Effector memory CD4-positive, alpha-beta T cell (primary cell): Measurements from ENCODE around the gene AP5B1.
A peak's percentile ranks its signal among the peaks of the same experiment; 100 is the strongest.

Experiments used
- DNase-seq, 3 donors: peaks; one replicate each; pipeline ENCODE4 v3.0.0-alpha.2; 2020
- H3K27ac ChIP-seq: 2 replicates; pipeline ENCODE4 v1.7.0; 2013; ENCODE audit warnings: mild to moderate bottlenecking, low read length, moderate library complexity; ENCODE audit not compliant: insufficient read depth, poor library complexity, severe bottlenecking
- H3K27me3 ChIP-seq: replicated peaks from 2 replicates; pipeline ENCODE4 v1.7.0; 2013; ENCODE audit warnings: mild to moderate bottlenecking, low read length; ENCODE audit not compliant: insufficient read depth, control insufficient read depth, poor library complexity, severe bottlenecking
- H3K36me3 ChIP-seq: 2 replicates; pipeline ENCODE4 v1.7.0; 2013; ENCODE audit warnings: mild to moderate bottlenecking, low read length, moderate library complexity; ENCODE audit not compliant: control insufficient read depth, insufficient read depth
- H3K4me1 ChIP-seq: 2 replicates; pipeline ENCODE4 v1.7.0; 2013; ENCODE audit warnings: low read length, mild to moderate bottlenecking; ENCODE audit not compliant: control insufficient read depth, insufficient read depth, poor library complexity, severe bottlenecking
- H3K4me3 ChIP-seq: 2 replicates; pipeline ENCODE4 v1.7.0; 2013; ENCODE audit warnings: low read length, low read depth, mild to moderate bottlenecking; ENCODE audit not compliant: insufficient read depth, poor library complexity, severe bottlenecking
- H3K9me3 ChIP-seq: 2 replicates; pipeline ENCODE4 v1.7.0; 2013; ENCODE audit warnings: mild to moderate bottlenecking, low read length, moderate library complexity; ENCODE audit not compliant: control insufficient read depth

The AP5B1 gene

DNA sequence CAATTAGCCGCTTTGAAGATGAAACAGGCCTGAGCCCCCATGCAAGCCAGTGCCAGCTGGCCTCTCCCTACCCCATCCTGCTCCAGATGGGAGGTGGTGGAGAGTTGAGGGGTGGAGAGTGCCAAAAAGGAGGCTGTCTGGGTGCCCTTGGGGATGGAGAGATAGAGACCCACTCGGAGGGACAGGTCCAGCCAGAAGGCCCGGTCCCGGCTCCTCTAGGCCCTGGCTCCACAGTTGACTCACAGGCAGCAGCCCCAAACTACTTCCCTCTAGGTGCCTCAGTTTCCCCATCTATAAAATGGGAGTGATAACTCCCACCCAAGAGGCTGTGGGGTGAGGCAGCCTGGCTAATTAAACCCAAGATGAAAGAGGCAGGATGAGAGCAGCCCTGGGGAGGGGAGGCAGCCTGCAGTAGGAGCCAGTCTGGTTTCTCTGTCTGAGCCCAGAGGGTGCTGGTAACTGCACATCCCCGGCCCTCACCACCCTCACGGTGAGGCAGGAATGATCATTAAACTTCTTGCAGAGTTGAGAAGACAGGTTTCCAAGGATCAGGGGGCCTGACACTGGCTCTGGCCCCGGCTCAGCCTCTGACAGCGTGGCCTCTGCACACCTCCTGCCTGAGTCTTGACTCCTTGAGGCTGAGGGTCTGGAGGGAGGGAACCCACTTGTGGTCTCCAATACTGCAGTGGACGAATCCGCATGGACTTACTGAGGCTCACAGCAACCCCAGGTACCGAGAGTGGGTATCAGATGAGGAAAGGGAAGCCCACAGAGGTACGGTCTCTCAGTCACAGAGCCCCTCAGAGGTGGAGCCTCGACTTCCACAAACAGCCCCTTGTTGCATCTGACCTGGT, 1.4 kb upstream of the AP5B1 start:
- peaks cover 34% of the 10 kb centered on the region for H3K4me1 ChIP-seq
- H3K27me3 ChIP-seq: peaks cover 8% of the 10 kb centered on the region
- H3K27ac ChIP-seq: no peak overlapping the region
- no peaks in the 10 kb centered on the region for H3K9me3 ChIP-seq
- H3K4me3 ChIP-seq: no peak overlapping the region
- H3K36me3 ChIP-seq: peaks cover 17% of the 10 kb centered on the region
- DNase-seq: no peak

DNA sequence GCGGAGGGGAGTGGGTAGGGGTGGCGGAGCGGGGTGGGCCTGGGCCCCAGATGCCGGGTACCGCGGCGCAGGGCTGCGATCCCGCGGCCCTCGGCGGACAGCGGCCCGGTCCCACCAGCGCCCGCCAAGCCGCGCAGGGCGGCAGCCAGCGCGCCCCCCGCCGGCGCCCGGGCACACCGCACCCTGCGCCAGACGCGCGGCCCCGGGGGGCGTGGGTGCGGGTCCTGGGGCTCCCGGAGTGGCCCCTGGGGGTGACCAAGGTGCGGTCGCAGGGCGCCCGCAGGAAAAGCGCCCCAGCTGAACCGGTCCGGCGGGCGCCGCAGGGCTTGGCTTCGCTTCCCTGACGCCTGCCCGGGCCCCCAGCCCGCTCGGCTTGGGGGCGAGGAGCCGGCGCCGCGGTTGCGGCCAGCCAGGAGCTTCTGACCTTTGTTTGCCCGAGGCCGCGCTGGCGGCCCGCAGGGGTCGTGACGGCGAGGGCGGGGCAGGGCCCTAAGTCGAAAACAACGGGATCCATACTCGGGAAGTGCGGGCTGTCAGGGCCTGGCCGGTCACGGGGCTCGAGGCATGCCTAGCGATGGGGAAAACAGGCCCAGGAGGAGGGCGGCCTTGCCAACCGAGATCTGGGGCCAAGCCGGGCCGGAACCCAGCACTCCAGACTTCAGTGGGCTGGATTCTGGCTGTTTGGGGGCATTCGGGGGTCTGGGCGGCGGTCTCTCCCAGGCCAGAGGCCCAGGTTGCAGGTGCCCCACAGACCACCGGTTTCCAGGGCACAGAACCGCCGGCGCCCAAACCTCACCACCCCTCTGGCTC, 581 bp upstream of the AP5B1 start:
- DNase-seq: no peak
- H3K4me3 ChIP-seq: peak overlapping the region; percentile 49
- H3K9me3 ChIP-seq: no peaks in the 10 kb centered on the region
- H3K27ac ChIP-seq: no peak overlapping the region
- H3K4me1 ChIP-seq: peaks cover 33% of the 10 kb centered on the region
- peaks cover 6% of the 10 kb centered on the region for H3K27me3 ChIP-seq
- peaks cover 17% of the 10 kb centered on the region for H3K36me3 ChIP-seq

DNA sequence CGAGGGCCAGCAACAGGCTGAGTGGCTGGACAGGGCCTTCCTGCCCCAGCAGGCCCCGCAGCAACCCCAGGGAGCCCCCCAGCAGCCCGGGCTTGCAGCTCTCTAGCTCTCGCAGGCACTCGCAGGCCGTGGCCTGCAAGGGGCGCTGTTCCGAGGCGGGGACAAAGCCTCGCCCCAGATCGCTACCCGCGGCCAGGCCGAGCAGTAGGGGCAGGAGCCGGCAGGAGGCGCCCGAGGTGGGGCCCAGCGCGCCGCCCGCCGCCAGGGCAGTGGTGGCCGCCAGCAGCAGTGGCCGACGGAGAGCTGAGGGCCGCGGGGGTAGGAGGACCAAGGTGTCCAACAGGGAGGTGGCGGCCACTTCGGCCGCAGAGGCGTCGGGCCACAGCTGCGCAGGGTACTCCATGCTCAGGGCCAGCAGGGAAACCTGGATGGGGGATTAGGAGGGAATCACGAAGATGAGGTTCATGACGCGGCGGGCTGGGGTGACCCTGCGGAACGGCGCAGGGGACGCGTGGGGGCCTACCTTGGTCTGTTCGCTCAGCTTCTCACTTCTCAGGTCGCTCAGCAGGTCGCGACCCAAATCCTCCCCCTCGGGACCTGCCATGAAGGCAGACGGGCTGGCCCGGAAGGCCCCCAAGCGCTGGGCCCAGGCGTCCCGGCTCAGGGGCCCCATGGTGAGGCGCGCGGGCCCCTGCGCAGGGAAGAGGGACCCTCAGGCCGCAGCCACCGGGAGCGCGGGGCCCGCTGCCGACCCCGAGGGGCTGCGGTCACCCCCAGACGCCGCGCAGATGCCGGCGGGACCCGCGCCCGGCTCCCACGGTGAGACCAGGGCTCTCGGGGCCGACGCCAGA, 632 bp downstream of the AP5B1 start:
- H3K27me3 ChIP-seq: no peaks in the 10 kb centered on the region
- H3K4me3 ChIP-seq: peak overlapping the region; percentile 81
- peak; percentile 52 to 59 (median 56) for DNase-seq
- H3K27ac ChIP-seq: peak overlapping the region; percentile 61
- H3K36me3 ChIP-seq: peaks cover 17% of the 10 kb centered on the region
- H3K4me1 ChIP-seq: peaks cover 21% of the 10 kb centered on the region
- H3K9me3 ChIP-seq: no peaks in the 10 kb centered on the region

DNA sequence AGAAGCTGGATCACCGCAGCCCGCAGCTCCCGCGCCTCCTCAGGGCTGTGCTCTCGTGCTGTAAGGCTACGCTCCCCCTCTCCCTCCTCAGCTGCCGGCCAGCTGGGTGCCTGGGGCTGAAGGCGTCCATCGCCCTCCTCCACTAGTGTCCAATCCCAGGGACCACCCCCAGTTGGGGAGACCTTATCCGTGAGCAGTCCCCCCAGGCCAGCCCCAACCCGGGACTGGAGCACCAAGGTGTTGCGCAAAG, 1.2 kb downstream of the AP5B1 start:
- DNase-seq: no peak
- no peaks in the 10 kb centered on the region for H3K9me3 ChIP-seq
- H3K27me3 ChIP-seq: no peaks in the 10 kb centered on the region
- H3K27ac ChIP-seq: peak overlapping the region; percentile 61
- peaks cover 17% of the 10 kb centered on the region for H3K36me3 ChIP-seq
- H3K4me3 ChIP-seq: peak overlapping the region; percentile 81
- H3K4me1 ChIP-seq: peaks cover 19% of the 10 kb centered on the region

DNA sequence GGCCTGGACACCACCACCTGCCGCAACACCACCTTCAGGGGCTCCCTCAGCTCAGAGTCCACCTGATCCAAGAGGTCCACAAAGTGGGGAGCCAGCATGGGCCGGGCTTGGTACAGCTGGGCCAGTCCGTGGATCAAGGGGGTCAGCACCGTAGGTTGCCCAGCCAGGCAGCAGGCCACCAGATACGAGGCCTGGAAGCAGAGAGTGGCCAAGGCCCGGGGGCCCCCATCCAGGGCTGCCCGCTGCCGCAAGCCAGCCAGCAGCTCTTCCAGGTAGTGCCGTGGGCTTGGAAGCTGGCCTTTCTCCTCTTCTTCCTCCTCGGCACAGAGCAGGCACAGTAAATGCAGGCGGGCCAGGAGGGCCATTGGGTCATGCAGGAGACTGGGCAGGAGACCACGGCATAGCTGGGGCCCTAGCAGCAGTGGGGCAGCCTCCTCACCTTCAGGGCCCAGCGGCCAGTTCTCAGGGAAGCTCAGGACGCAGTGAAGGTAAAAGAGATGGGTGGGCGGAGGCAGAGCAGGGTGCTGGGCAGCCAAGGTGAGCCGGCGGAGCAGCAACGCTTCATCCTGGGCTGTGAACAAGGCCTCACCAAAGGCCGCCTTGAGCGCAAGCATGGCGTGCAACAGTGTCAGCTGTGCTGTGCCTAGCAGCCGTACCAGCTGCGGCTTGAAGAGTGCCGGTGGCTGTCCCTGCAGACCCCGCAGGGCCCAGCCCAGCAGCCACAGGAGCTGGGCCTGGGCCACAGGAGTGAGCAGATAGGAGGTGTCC, 1.7 kb downstream of the AP5B1 start:
- no peak overlapping the region for H3K4me3 ChIP-seq
- no peak for DNase-seq
- peaks cover 19% of the 10 kb centered on the region for H3K4me1 ChIP-seq
- no peak overlapping the region for H3K27ac ChIP-seq
- peaks cover 17% of the 10 kb centered on the region for H3K36me3 ChIP-seq
- H3K27me3 ChIP-seq: no peaks in the 10 kb centered on the region
- no peaks in the 10 kb centered on the region for H3K9me3 ChIP-seq

DNA sequence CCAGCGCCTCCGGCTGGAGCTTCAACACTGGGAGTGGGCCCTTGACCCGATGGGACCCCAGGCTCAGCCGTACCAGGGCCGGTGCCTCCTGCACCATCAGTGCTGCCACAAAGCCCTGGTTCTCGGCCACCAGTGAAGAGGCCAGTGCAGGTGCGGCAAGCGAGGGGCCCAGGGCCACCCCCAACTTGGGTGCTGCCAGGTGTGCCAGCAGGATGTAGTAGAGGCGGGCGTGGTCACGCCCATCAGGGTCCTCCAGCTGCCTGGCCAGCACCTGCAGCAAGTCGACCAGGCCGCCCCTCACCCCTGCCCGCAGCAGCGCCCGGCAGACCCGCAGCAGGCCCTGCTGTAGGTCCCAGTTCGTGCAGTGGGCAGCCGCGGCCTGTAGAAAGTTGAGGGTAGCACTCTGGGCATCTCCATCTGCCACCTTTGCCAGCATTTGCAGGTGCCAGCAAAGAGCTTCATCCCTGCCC, 2.3 kb downstream of the AP5B1 start:
- DNase-seq: no peak
- no peaks in the 10 kb centered on the region for H3K27me3 ChIP-seq
- H3K9me3 ChIP-seq: no peaks in the 10 kb centered on the region
- H3K4me3 ChIP-seq: no peak overlapping the region
- H3K4me1 ChIP-seq: peaks cover 19% of the 10 kb centered on the region
- H3K36me3 ChIP-seq: peaks cover 17% of the 10 kb centered on the region
- no peak overlapping the region for H3K27ac ChIP-seq

DNA sequence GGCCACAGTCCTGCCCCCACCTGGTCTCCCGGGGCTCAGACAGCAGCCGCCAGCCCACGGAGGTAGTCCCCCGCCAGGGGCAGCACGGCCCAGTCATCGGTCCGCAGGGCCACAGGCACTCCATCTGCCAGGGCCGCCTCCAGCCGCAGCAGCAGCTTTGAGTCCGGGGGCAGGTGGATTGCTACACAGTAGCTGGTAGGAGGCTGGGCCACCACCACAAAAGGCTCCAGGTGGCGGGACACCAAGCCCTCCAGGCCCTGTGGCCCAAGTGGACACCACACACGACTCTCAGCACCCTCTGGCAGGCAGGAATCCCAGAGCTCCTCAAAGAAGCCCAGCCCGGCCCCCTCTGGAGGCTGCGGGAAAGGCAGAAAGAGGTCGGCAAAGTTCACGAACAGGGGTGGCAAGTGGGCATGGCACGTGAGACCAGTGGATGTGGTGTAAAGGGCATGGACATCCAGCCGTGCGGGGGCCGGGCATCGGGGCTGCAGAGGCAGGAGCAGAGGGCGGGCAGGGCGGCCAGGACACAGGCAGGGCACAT, 2.9 kb downstream of the AP5B1 start:
- Histone ChIP-seq H3K4me1 (peaks cover 19% of the 10 kb centered on the region), H3K4me3 (no peak overlapping the region), H3K27ac (no peak overlapping the region), H3K27me3 (no peaks in the 10 kb centered on the region), H3K9me3 (no peaks in the 10 kb centered on the region), H3K36me3 (peaks cover 17% of the 10 kb centered on the region)
- DNase-seq: no peak

DNA sequence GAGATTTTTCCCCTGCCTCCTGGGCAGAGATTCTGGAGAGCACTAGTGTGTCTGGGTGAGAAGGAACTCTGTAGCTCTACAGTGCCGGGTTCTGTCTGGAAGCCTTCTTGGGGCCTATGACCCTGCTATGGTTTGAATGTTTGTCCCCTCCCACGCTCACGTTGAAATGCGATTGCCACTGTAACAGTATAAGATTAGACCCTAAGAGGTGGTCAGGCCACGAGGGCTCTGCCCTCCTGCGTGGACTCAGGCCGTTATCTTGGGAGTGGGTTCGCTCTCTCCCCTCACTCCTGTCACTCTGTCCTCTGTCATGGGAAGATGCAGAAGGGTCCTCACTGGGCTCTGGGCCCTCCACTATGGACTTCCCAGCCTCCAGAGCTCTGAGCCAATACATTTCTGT, 3.5 kb downstream of the AP5B1 start:
- no peak for DNase-seq
- Histone ChIP-seq H3K4me3 (no peak overlapping the region), H3K4me1 (peaks cover 19% of the 10 kb centered on the region), H3K9me3 (no peaks in the 10 kb centered on the region), H3K36me3 (peaks cover 17% of the 10 kb centered on the region), H3K27ac (no peak overlapping the region), H3K27me3 (no peaks in the 10 kb centered on the region)

DNA sequence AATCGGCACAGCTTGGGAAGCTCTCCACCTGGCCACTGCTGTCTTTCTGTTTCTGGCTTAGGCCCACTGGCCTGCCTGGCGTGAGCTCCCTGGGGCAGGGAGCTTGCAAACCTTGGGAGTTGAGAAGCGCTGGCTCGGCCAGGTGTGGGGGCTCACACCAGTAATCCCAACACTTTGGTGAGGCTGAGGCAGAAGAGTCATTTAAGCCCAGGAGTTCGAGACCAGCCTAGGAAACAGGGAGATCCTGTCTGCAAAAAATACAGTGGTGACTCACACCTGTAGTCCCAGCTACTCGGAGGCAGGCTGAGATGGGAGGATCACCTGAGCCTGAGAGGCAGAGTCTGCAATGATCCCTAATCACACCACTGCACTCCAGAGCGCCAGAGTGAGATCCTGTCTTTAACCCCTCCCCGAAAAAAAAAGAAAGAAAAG, 4.0 kb downstream of the AP5B1 start:
- H3K4me1 ChIP-seq: peaks cover 19% of the 10 kb centered on the region

More for the DNA sequence above, 4.0 kb downstream of the AP5B1 start:
- H3K9me3 ChIP-seq: no peaks in the 10 kb centered on the region
- H3K4me3 ChIP-seq: no peak overlapping the region
- no peak overlapping the region for H3K27ac ChIP-seq
- no peaks in the 10 kb centered on the region for H3K27me3 ChIP-seq
- DNase-seq: no peak
- H3K36me3 ChIP-seq: peaks cover 17% of the 10 kb centered on the region
